ES-I3 (cell line): ENCODE measurements around the gene TRIM29.

Experiments
- H3K36me3 ChIP-seq: 2 replicates; pipeline ENCODE4 v1.6.1; 2013; ENCODE audit warnings: mild to moderate bottlenecking, low read length, control low read depth, moderate library complexity; ENCODE audit not compliant: insufficient read depth
- H3K4me1 ChIP-seq: 2 replicates; pipeline ENCODE4 v1.6.1; 2013; ENCODE audit warnings: mild to moderate bottlenecking, control low read depth, low read length; ENCODE audit not compliant: insufficient read depth
- H3K9ac ChIP-seq: 2 replicates; pipeline ENCODE4 v1.6.1; 2013; ENCODE audit warnings: low read depth, mild to moderate bottlenecking, low read length, moderate library complexity
- H3K9me3 ChIP-seq: 2 replicates; pipeline ENCODE4 v1.6.1; 2013; ENCODE audit warnings: mild to moderate bottlenecking, low read length, moderate library complexity; ENCODE audit not compliant: control insufficient read depth, insufficient read depth

TRIM29 gene

DNA sequence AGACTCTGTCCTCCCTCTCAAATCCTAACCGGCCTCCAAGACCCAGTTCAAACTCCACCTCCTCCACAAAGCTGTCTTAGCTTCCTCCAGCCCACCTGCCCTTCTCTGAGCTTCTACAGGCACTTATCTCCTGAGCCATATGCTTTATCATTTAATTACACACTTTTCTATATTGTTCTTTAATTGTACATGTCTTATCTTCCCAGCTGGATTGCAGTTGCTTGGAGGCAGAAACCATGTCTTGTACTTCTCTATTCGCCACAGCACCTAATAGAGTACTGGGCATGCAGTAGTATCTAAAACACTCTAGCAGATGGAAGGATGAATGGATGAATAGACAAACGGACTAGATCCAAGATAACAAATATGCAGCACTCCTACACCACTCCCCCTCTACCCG is 11.3 kb downstream of the TRIM29 start:
- Histone ChIP-seq H3K9ac (no peak overlapping the region), H3K4me1 (no peaks in the 10 kb centered on the region; the same call in 1 of the 2 replicates), H3K9me3 (no peaks in the 10 kb centered on the region), H3K36me3 (no peaks in the 10 kb centered on the region)

DNA sequence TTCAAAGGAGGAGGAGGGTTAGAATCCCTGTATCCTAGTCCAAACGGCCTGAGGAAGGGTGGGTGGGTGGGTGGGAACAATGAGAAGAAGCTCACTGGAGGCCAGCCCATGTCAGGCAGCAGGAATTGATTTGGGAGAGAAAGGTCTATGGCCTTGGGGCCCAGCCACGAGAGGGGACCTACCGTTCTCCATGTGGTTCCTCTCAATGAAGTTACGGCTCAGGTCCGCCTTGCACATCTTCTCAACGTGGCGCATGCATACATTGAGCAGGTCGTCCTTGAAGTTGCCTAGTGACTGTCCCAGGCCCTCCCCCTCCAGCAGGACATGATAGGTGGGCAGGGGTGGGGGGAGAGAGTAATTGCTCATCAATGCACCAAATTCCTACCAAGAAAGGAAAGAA is 12.4 kb downstream of the TRIM29 start:
- Histone ChIP-seq H3K4me1 (no peaks in the 10 kb centered on the region; the same call in 1 of the 2 replicates), H3K9me3 (no peaks in the 10 kb centered on the region), H3K36me3 (no peaks in the 10 kb centered on the region)

DNA sequence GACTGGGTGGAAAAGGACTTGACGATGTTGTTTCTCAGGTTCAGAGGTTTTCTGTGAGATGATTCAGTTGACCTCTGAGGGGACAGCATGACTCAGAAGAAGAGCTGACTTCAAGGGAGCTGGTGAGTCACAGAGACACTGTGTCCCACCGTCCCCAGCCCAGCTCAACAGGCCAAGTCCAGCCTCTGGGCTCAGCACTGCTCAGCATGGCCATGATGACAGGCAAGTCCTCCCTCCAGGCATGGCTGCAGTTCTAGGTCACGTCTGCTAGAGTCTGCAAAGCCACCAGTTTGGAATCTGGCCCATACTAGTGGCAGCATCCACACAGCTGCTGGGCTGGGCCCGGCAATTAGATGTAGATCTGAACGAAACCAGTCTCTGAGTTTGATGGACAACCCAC is 12.9 kb downstream of the TRIM29 start:
- H3K9me3 ChIP-seq: no peaks in the 10 kb centered on the region
- H3K36me3 ChIP-seq: no peaks in the 10 kb centered on the region
- no peak overlapping the region for H3K9ac ChIP-seq
- H3K4me1 ChIP-seq: no peaks in the 10 kb centered on the region; the same call in 1 of the 2 replicates

More for the DNA sequence above, 12.4 kb downstream of the TRIM29 start:
- no peak overlapping the region for H3K9ac ChIP-seq

DNA sequence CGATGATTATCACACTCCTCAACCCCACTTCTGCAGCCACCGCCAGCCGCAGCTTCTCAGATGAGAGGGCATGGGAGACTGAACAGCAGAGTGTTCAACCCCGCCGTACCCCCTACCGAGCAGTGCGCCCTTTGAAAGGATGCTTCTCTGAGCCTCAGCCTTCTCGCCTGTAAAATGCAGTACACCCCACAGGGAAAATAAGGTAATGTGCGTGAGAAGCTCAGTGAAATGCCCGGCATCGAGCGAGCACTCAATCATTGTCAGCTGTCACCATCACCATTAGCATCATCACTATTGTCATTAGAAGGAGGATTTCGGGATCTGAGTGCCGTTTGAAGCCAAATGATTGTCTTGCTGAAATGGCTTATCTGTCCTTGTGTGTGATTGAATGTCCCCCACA is 13.6 kb downstream of the TRIM29 start:
- no peak overlapping the region for H3K9ac ChIP-seq
- H3K4me1 ChIP-seq: no peaks in the 10 kb centered on the region; the same call in 1 of the 2 replicates
- no peaks in the 10 kb centered on the region for H3K36me3 ChIP-seq
- H3K9me3 ChIP-seq: no peaks in the 10 kb centered on the region

DNA sequence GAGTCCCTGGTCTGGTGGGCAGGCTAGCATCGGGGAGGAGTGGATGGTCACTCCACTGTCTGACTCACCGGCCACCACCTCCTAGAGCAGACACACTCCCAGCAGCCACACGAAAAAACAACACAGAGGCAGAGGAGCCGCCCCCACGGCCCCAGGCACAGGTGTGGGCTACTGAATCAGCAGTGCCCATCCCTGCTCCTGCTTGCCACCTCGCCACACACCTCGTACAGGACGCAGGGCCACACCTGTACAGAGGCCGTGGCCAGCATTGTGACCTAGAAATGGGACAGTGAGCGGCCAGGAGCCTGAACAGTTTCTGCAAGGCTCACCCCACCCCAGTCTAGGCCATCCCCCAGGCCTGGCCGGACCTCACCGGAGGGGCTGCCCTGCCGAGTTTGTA is 14.0 kb downstream of the TRIM29 start:
- H3K9ac ChIP-seq: no peak overlapping the region
- no peaks in the 10 kb centered on the region; the same call in 1 of the 2 replicates for H3K4me1 ChIP-seq
- H3K36me3 ChIP-seq: no peaks in the 10 kb centered on the region
- no peaks in the 10 kb centered on the region for H3K9me3 ChIP-seq

DNA sequence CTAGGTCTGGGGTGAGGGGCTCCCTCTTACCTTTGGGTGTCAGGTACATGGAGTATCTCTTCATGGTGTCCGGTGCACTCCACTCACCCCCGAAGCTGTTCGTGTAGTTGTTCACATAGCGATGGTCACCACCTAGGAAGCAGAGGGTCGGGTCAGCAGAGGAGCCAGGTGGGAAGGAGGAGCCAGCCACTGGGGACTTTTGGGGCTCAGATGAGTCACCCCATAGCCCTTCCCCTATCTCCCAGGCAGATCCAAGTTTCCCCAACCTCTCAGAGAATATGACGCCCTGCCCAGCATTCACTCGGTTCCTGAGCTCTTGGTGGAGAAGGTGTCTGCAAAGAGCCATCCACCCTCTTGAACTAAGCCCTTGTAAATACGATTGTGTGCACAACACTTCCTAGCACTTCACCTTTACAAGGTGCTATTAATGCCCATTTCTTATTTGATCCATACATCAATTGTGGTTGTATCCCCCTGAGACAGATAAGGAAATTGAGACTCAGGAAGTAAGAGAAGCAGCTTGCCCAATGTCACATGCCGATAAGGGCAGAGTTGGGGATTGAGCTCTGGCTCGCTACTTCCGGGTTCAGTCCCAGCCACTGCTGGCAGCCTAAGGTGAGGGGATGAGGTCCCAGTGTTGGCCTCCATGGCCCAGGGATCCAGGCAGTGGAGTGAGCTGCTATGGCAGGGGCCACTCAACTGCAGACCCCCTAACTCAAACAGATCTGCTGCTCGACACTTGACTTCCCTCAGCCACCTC is 14.8 kb downstream of the TRIM29 start:
- Histone ChIP-seq H3K9me3 (no peaks in the 10 kb centered on the region), H3K36me3 (no peaks in the 10 kb centered on the region), H3K4me1 (no peaks in the 10 kb centered on the region; the same call in 1 of the 2 replicates), H3K9ac (no peak overlapping the region)

GRCh38 chr11:120121914-120122473 is 15.9 kb downstream of the TRIM29 start:
- H3K4me1 ChIP-seq: no peaks in the 10 kb centered on the region; the same call in 1 of the 2 replicates
- no peaks in the 10 kb centered on the region for H3K36me3 ChIP-seq
- no peak overlapping the region for H3K9ac ChIP-seq
- H3K9me3 ChIP-seq: no peaks in the 10 kb centered on the region

DNA sequence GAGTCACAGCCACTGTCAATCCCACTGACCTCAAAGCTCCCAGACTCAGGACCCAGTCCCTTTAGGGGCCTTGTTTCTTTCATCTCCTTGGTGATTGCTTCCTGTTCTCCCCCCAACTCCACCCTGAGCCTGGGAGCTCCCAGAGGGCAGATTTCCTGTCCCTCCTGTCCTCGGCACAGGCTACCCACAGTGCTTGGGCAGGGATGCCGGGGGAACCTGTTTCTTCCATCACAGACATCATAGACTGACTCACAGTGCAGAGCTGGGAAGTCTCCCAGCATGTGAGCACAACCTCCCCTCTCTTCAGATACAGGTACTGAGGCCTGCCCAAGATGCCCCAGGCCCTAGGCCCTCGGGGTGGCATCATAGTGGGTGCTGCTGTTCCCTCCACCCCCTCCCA is 16.6 kb downstream of the TRIM29 start:
- Histone ChIP-seq H3K4me1 (no peaks in the 10 kb centered on the region; the same call in 1 of the 2 replicates), H3K9me3 (no peaks in the 10 kb centered on the region), H3K36me3 (no peaks in the 10 kb centered on the region), H3K9ac (no peak overlapping the region)

DNA sequence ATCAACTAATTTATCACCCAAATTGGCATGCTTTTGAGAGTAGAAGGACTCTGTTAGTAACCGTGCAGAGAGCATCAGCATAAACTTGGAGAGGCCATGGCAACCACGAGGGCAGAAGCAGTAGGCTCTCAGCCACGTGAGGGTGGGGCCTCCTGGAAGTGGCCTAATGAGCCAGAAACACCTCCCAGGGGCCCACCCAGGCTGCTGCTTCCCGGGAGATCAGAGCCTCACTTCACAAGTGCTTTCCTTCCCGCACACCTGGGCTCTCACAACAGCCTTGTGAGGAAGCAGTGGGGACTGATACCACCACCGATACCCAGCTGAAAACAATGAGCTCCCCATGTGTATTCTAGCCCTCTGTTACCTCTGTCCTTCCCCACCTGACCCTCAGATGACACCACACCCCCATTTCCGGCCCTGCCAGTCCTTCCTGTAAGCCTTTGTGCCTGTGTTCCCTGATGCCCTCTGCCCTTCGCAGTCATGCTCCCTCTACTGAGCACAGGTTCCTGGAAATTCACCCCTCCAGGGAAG is 17.0 kb downstream of the TRIM29 start:
- Histone ChIP-seq H3K4me1 (no peaks in the 10 kb centered on the region; the same call in 1 of the 2 replicates), H3K36me3 (no peaks in the 10 kb centered on the region), H3K9me3 (no peaks in the 10 kb centered on the region), H3K9ac (no peak overlapping the region)

DNA sequence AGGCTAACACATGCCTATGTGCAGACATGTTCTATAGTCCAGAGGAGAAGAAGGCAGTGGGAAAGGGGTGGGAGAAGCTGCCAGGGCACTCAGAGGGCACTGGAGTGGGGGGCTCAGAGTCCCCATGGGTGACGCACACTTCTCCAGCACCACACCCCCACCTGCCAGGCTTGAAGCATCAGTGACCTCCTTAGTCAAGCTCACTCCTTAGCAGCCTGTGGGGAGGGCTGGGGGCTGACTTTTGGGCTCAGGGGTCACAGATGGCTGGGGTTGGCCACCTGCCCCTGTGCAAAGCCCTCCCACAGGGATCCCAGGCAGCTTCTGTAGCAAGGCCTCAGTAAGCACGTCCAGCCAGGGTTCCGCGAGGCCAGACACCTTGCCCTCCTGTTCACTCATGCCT is 18.8 kb downstream of the TRIM29 start:
- Histone ChIP-seq H3K9me3 (no peaks in the 10 kb centered on the region), H3K36me3 (no peaks in the 10 kb centered on the region), H3K9ac (no peak overlapping the region), H3K4me1 (no peaks in the 10 kb centered on the region; the same call in 1 of the 2 replicates)

DNA sequence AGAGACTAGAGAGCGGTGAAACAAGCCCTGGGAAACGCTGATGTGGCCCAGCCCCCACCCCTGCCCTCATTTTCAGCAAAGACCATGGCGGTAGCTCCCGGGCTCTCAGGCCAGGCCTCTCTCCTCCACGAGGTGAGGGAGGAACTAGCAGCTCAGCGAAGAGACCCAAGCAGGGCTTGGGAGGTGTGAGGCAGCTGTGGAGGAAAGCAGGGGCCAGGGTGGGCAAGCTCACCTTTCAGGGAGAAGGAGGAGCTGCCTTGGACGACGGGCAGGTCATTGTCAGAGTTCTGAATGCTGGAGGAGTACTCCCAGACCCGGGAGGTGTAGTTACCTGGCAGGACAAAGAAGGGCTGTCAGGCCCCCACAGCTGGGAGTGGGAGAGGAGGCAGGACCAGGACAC is 19.9 kb downstream of the TRIM29 start:
- Histone ChIP-seq H3K9me3 (no peaks in the 10 kb centered on the region), H3K4me1 (no peaks in the 10 kb centered on the region; the same call in 1 of the 2 replicates), H3K36me3 (no peaks in the 10 kb centered on the region), H3K9ac (no peak overlapping the region)

- H3K9ac ChIP-seq: no peak overlapping the region
- H3K36me3 ChIP-seq: no peaks in the 10 kb centered on the region
- H3K9me3 ChIP-seq: no peaks in the 10 kb centered on the region
- no peaks in the 10 kb centered on the region; the same call in 1 of the 2 replicates for H3K4me1 ChIP-seq
Observed at GRCh38 chr11:120116966-120117365, 20.9 kb downstream of the TRIM29 start.

DNA sequence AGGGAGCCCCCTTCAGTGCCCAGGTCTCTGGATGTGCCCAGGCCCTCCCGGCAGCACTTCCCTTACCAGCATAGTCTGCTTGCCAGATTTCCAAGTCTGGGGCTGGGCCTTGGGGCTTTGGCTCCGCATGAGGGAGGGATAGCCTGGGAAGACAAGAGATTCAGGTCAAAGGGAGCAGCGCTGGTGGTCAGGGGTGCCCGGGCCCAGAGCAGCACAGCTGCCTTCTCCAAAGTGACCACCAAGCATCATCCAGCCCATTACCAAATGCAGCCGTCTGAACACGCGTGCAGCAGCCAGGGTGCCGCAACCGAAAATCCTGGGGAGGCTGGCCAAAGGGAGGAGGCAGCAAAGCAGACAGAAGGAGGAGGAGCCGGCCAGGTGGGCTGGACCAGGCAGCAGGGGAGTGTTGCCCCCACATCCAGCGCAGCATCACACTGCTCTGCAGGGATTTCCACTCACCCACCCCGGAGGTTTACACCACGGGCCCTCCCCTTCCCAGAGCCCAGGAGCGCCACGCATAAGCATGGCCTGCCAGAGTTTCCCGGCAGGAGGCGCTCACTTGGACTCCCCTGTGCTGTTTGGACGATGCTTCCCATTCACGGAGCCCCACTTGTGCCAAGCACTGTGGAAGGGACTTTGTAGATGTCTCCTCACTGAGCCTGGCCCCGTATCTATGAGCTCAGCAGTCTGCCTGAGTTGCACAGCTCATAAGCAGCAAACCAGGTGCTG is 22.5 kb downstream of the TRIM29 start:
- Histone ChIP-seq H3K9me3 (no peaks in the 10 kb centered on the region), H3K9ac (no peak overlapping the region), H3K36me3 (no peaks in the 10 kb centered on the region), H3K4me1 (no peaks in the 10 kb centered on the region; the same call in 1 of the 2 replicates)

- Histone ChIP-seq H3K4me1 (peaks cover 2% of the 10 kb centered on the region; the same call in 1 of the 2 replicates), H3K36me3 (no peaks in the 10 kb centered on the region), H3K9me3 (no peaks in the 10 kb centered on the region), H3K9ac (no peak overlapping the region)
Observed at GRCh38 chr11:120112174-120112796, 25.6 kb downstream of the TRIM29 start.
